Measurements from ENCODE around the gene SMPDL3A. TPM values are rescaled to one million over a fixed set of nuclear protein-coding genes. Genes with fewer than 3 reads are reported as not detected.

The SMPDL3A gene
- total RNA-seq, 1 experiment from 2014 or later = 1.8 TPM

DNA sequence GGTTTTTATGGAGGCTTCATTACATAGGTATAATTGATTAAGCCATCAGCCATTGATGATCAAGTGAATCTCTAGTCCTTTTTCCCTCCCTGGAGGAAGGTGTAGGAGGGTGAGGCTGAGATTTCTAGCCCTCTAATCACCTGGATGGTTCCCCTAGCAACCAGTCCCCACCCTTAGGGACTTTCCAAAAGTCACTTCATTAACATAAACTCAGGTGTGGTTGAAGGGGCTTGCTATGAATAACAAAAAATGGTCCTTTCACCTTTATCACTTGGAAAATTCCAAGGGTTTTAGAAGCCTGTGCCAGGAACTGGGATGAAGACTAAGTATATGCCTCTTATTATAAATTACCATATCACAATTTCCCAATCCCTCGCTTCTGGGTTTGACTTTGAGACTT, 40.4 kb downstream of the SMPDL3A start:
- intact Hi-C loops (cut with micrococcal nuclease; ENCODE audit: unreplicated experiment) (no loop called here), in situ Hi-C loops (cut with HindIII; ENCODE audit: low pct_unique_long_range_greater_than_20kb, low sequenced_read_pairs) (no loop called here)
- TF ChIP-seq TCF7L2 (IDR thresholded peaks at IDR 0.05; ENCODE audit: low read depth, low read length) (no peak), POLR2AphosphoS5 (IDR thresholded peaks at IDR 0.05; ENCODE audit: low read depth, low read length) (no peak), SIN3A (IDR thresholded peaks at IDR 0.05; ENCODE audit: borderline replicate concordance, insufficient read depth, low read depth, low read length) (no peak)
- TF ChIP-seq, protein P1, sequence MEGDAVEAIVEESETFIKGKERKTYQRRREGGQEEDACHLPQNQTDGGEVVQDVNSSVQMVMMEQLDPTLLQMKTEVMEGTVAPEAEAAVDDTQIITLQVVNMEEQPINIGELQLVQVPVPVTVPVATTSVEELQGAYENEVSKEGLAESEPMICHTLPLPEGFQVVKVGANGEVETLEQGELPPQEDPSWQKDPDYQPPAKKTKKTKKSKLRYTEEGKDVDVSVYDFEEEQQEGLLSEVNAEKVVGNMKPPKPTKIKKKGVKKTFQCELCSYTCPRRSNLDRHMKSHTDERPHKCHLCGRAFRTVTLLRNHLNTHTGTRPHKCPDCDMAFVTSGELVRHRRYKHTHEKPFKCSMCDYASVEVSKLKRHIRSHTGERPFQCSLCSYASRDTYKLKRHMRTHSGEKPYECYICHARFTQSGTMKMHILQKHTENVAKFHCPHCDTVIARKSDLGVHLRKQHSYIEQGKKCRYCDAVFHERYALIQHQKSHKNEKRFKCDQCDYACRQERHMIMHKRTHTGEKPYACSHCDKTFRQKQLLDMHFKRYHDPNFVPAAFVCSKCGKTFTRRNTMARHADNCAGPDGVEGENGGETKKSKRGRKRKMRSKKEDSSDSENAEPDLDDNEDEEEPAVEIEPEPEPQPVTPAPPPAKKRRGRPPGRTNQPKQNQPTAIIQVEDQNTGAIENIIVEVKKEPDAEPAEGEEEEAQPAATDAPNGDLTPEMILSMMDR (IDR thresholded peaks at IDR 0.05) = no peak
- TF ChIP-seq, protein P2, sequence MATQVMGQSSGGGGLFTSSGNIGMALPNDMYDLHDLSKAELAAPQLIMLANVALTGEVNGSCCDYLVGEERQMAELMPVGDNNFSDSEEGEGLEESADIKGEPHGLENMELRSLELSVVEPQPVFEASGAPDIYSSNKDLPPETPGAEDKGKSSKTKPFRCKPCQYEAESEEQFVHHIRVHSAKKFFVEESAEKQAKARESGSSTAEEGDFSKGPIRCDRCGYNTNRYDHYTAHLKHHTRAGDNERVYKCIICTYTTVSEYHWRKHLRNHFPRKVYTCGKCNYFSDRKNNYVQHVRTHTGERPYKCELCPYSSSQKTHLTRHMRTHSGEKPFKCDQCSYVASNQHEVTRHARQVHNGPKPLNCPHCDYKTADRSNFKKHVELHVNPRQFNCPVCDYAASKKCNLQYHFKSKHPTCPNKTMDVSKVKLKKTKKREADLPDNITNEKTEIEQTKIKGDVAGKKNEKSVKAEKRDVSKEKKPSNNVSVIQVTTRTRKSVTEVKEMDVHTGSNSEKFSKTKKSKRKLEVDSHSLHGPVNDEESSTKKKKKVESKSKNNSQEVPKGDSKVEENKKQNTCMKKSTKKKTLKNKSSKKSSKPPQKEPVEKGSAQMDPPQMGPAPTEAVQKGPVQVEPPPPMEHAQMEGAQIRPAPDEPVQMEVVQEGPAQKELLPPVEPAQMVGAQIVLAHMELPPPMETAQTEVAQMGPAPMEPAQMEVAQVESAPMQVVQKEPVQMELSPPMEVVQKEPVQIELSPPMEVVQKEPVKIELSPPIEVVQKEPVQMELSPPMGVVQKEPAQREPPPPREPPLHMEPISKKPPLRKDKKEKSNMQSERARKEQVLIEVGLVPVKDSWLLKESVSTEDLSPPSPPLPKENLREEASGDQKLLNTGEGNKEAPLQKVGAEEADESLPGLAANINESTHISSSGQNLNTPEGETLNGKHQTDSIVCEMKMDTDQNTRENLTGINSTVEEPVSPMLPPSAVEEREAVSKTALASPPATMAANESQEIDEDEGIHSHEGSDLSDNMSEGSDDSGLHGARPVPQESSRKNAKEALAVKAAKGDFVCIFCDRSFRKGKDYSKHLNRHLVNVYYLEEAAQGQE (IDR thresholded peaks at IDR 0.05; ENCODE audit: insufficient read depth in 1 of 2, low read depth in 2 of 2, low read length in 1 of 2) = no peak
- Histone ChIP-seq H3K4me1 (ENCODE audit: control insufficient read depth, insufficient read depth, low read length) (no peaks in the 10 kb centered on the region), H3K4me3 (ENCODE audit: low read depth in 2 of 2, low read length in 2 of 2) (no peak overlapping the region), H3K9me3 (ENCODE audit: control insufficient read depth, insufficient read depth, low read depth, low read length) (no peaks in the 10 kb centered on the region), H3K27ac (ENCODE audit: low read length) (no peak overlapping the region), H3K36me3 (ENCODE audit: control insufficient read depth, insufficient read depth, low read length) (no peaks in the 10 kb centered on the region), H3K27me3 (ENCODE audit: control insufficient read depth, insufficient read depth, low read length) (peaks cover 5% of the 10 kb centered on the region; the same call in 1 of the 2 replicates)
- POLR2A ChIA-PET = no interaction called here
- no peak for ATAC-seq
- no TSS peak for BruUV-seq (replicated peaks)
- CTCF ChIA-PET = no interaction called here
- no peak for DNase-seq (ENCODE audit: low read depth, low spot score)

DNA sequence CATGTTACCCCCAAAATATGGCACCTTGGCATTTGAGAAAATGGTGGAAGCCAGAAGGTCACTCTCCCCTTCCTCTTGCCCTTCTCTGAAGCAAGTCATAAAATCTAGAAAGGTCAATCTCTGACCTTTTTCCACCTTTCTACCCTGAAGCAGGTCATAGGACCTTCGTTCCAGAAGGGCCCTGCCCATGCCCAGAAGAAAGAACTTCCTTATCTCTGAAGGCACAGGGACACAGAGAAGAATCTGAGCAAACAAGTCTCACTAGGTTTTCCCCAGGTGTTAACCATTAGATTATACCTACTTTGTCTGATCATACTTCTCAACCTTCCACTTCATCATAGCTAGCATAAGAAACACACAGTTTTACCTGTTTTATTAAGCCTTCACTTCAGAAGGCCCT, 42.5 kb downstream of the SMPDL3A start:
- ChIA-PET POLR2A (no interaction called here), CTCF (no interaction called here)
- Histone ChIP-seq H3K4me1 (ENCODE audit: control insufficient read depth, insufficient read depth, low read length) (no peaks in the 10 kb centered on the region), H3K4me3 (ENCODE audit: low read depth in 2 of 2, low read length in 2 of 2) (no peak overlapping the region), H3K27me3 (ENCODE audit: control insufficient read depth, insufficient read depth, low read length) (peaks cover 7% of the 10 kb centered on the region; the same call in 1 of the 2 replicates), H3K27ac (ENCODE audit: low read length) (no peak overlapping the region), H3K36me3 (ENCODE audit: control insufficient read depth, insufficient read depth, low read length) (no peaks in the 10 kb centered on the region), H3K9me3 (ENCODE audit: control insufficient read depth, insufficient read depth, low read depth, low read length) (no peaks in the 10 kb centered on the region)
- DNase-seq (ENCODE audit: low read depth, low spot score) = no peak
- TF ChIP-seq, protein P1 (IDR thresholded peaks at IDR 0.05) = no peak
- TF ChIP-seq SIN3A (IDR thresholded peaks at IDR 0.05; ENCODE audit: borderline replicate concordance, insufficient read depth, low read depth, low read length) = no peak
- TF ChIP-seq, protein P2 (IDR thresholded peaks at IDR 0.05; ENCODE audit: insufficient read depth in 1 of 2, low read depth in 2 of 2, low read length in 1 of 2) = no peak
- TF ChIP-seq TCF7L2 (IDR thresholded peaks at IDR 0.05; ENCODE audit: low read depth, low read length) = no peak
- no peak for TF ChIP-seq POLR2AphosphoS5 (IDR thresholded peaks at IDR 0.05; ENCODE audit: low read depth, low read length)
- intact Hi-C loops (cut with micrococcal nuclease; ENCODE audit: unreplicated experiment) = no loop called here
- in situ Hi-C loops (cut with HindIII; ENCODE audit: low pct_unique_long_range_greater_than_20kb, low sequenced_read_pairs) = no loop called here
- ATAC-seq = no peak
- no TSS peak for BruUV-seq (replicated peaks)

Measured in Panc1 (cell line).